ENCODE results near the gene ATRNL1. TPM values are rescaled to one million over a fixed set of nuclear protein-coding genes. Genes with fewer than 3 reads are reported as not detected.

The ATRNL1 gene
- total and polyA plus RNA-seq, 2 of the 8 experiments (the other 6 are each of a cell fraction or from before 2014, with no cell fraction given): 5.1 to 17.6 TPM

GRCh38 chr10:115846528-115846927 lies 753.4 kb downstream of the ATRNL1 start (continued):
- TF ChIP-seq CHD7 (IDR thresholded peaks at IDR 0.05; ENCODE audit: insufficient replicate concordance, low read length): no peak
- TF ChIP-seq, protein P1, sequence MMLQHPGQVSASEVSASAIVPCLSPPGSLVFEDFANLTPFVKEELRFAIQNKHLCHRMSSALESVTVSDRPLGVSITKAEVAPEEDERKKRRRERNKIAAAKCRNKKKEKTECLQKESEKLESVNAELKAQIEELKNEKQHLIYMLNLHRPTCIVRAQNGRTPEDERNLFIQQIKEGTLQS (IDR thresholded peaks at IDR 0.05; ENCODE audit: insufficient read depth, low read depth, low read length): no peak
- TF ChIP-seq, protein P2, sequence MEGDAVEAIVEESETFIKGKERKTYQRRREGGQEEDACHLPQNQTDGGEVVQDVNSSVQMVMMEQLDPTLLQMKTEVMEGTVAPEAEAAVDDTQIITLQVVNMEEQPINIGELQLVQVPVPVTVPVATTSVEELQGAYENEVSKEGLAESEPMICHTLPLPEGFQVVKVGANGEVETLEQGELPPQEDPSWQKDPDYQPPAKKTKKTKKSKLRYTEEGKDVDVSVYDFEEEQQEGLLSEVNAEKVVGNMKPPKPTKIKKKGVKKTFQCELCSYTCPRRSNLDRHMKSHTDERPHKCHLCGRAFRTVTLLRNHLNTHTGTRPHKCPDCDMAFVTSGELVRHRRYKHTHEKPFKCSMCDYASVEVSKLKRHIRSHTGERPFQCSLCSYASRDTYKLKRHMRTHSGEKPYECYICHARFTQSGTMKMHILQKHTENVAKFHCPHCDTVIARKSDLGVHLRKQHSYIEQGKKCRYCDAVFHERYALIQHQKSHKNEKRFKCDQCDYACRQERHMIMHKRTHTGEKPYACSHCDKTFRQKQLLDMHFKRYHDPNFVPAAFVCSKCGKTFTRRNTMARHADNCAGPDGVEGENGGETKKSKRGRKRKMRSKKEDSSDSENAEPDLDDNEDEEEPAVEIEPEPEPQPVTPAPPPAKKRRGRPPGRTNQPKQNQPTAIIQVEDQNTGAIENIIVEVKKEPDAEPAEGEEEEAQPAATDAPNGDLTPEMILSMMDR (IDR thresholded peaks at IDR 0.05; ENCODE audit: control extremely low read depth in 1 of 3, insufficient read depth in 1 of 3, low read depth in 1 of 3, low read length in 3 of 3): no peak

All from H1 (cell line).